IMR-90 (cell line): ENCODE measurements around the gene FBXO28.

ENCODE experiments used
- CEBPB ChIP-seq: IDR thresholded peaks from 2 replicates; pipeline ENCODE4 v1.6.1; 2012; ENCODE audit warnings: low read depth, low read length, improper control_type of control experiment
- CTCF ChIP-seq: conservative IDR thresholded peaks from 2 replicates; pipeline ENCODE4 v1.5.1; 2012; ENCODE audit warnings: mild to moderate bottlenecking, low read depth, low read length, improper control_type of control experiment
- MAFK ChIP-seq: IDR thresholded peaks from 2 replicates; pipeline ENCODE4 v1.6.1; 2012; ENCODE audit warnings: low read depth, low read length, improper control_type of control experiment
- POLR2A ChIP-seq: IDR thresholded peaks from 2 replicates; pipeline ENCODE4 v1.6.1; 2012; ENCODE audit warnings: mild to moderate bottlenecking, low read depth, low read length
- RCOR1 ChIP-seq: IDR thresholded peaks from 2 replicates; pipeline ENCODE4 v1.6.1; 2012; ENCODE audit warnings: mild to moderate bottlenecking, low read length, improper control_type of control experiment; ENCODE audit not compliant: insufficient replicate concordance
- USF2 ChIP-seq: fragments of 150-350 bp; IDR thresholded peaks from 2 replicates; pipeline ENCODE4 v1.6.1; 2017; ENCODE audit warnings: mild to moderate bottlenecking, antibody characterized with exemption, low read length, low read depth

GRCh38 chr1:224109981-224110380, 3.9 kb upstream of the FBXO28 start:
- no peak for TF ChIP-seq CTCF
- TF ChIP-seq CEBPB = no peak
- no peak for TF ChIP-seq USF2
- TF ChIP-seq POLR2A = no peak
- no peak for TF ChIP-seq MAFK
- no peak for TF ChIP-seq RCOR1
